ENCODE results near the gene ADRB1. TPM values are rescaled to one million over a fixed set of nuclear protein-coding genes. Genes with fewer than 3 reads are reported as not detected.

ADRB1 gene
- total RNA-seq, 1 donor from 2014 or later = 7.2 TPM

GRCh38 chr10:114053946-114054345 lies 10.3 kb downstream of the ADRB1 start:
- no peak for DNase-seq (ENCODE audit: low read depth in 2 of 2)

GRCh38 chr10:114057855-114058254 lies 14.2 kb downstream of the ADRB1 start:
- DNase-seq (ENCODE audit: low read depth in 2 of 2) = no peak

GRCh38 chr10:114058297-114058696 lies 14.6 kb downstream of the ADRB1 start:
- no peak for DNase-seq (ENCODE audit: low read depth in 2 of 2)

- DNase-seq (ENCODE audit: low read depth in 2 of 2) = no peak
Measured at GRCh38 chr10:114059561-114059960, 15.9 kb downstream of the ADRB1 start.

- DNase-seq (ENCODE audit: low read depth in 2 of 2) = no peak
Measured at GRCh38 chr10:114060456-114060855, 16.8 kb downstream of the ADRB1 start.

- DNase-seq (ENCODE audit: low read depth in 2 of 2) = no peak
Measured at GRCh38 chr10:114061148-114061547, 17.5 kb downstream of the ADRB1 start.

- DNase-seq (ENCODE audit: low read depth in 2 of 2) = no peak
Measured at GRCh38 chr10:114061789-114062188, 18.1 kb downstream of the ADRB1 start.

GRCh38 chr10:114064151-114065048 lies 20.7 kb downstream of the ADRB1 start:
- DNase-seq (ENCODE audit: low read depth in 2 of 2) = no peak

- no peak for DNase-seq (ENCODE audit: low read depth in 2 of 2)
Measured at GRCh38 chr10:114065049-114065435, 21.4 kb downstream of the ADRB1 start.

- DNase-seq (ENCODE audit: low read depth in 2 of 2) = no peak
Measured at GRCh38 chr10:114068054-114068707, 24.5 kb downstream of the ADRB1 start.

GRCh38 chr10:114070710-114071109 lies 27.0 kb downstream of the ADRB1 start:
- DNase-seq (ENCODE audit: low read depth in 2 of 2) = no peak

GRCh38 chr10:114071178-114071577 lies 27.5 kb downstream of the ADRB1 start:
- DNase-seq (ENCODE audit: low read depth in 2 of 2) = no peak

- no peak for DNase-seq (ENCODE audit: low read depth in 2 of 2)
Measured at GRCh38 chr10:114073395-114074186, 29.9 kb downstream of the ADRB1 start.

GRCh38 chr10:114075093-114075492 lies 31.4 kb downstream of the ADRB1 start:
- no peak for DNase-seq (ENCODE audit: low read depth in 2 of 2)

- DNase-seq (ENCODE audit: low read depth in 2 of 2) = no peak
Measured at GRCh38 chr10:114077347-114077746, 33.7 kb downstream of the ADRB1 start.

- DNase-seq (ENCODE audit: low read depth in 2 of 2) = no peak
Measured at GRCh38 chr10:114077815-114078219, 34.2 kb downstream of the ADRB1 start.

- DNase-seq (ENCODE audit: low read depth in 2 of 2) = no peak
Measured at GRCh38 chr10:114078346-114078745, 34.7 kb downstream of the ADRB1 start.

- DNase-seq (ENCODE audit: low read depth in 2 of 2) = no peak
Measured at GRCh38 chr10:114079421-114079820, 35.8 kb downstream of the ADRB1 start.

- DNase-seq (ENCODE audit: low read depth in 2 of 2) = no peak
Measured at GRCh38 chr10:114081911-114082583, 38.4 kb downstream of the ADRB1 start.

GRCh38 chr10:114083040-114083439 lies 39.4 kb downstream of the ADRB1 start:
- no peak for DNase-seq (ENCODE audit: low read depth in 2 of 2)

GRCh38 chr10:114084215-114084614 lies 40.5 kb downstream of the ADRB1 start:
- DNase-seq (ENCODE audit: low read depth in 2 of 2) = no peak

- DNase-seq (ENCODE audit: low read depth in 2 of 2) = no peak
Measured at GRCh38 chr10:114087255-114087654, 43.6 kb downstream of the ADRB1 start.

All from dermis microvascular lymphatic vessel endothelial cell (primary cell).